ENCODE results near the gene FAN1.
"Not testable (repeated sequence)": the region's sequence is repeated elsewhere in the genome, so short reads cannot be mapped to it uniquely, and the experiment has no call there.

Gene FAN1

DNA sequence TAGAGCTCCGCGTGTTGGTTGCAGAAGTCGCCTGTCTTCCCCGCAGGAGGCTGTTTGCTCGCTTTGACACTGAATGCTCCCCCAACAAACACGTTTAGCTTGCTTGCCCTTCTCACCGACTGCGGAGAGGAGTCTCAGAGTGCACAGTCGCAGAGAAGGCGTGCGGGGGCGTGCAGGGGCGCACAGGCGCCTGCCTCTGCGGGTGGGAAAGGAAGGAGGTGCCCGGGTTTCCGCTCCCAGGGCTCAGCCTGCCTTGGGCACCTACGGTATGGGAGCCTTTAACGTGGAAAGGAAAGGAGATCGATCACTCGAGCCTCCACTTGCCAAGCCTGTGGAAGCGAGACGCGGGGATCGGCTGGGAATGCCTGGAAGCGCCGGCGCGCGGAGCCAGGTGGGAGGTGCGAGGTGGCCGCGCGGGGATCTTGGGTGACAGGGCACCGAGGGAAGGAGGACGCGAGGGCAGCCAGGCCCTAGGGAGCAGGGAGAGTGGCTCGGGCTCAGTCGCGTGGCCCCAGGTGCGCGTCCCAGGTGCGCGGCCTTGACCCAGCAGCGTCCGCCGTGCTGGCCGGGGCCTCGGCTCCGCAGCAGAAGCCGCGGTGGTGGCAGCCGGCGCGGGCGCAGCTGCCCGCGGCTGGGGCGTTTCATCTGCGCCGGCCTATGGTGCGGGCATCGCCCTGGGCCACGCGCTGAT is at the start of gene FAN1:
Gene FAN1 (plus strand): TSS at position 419 of the 691 bp plus-strand sequence. CDS start 749 bp downstream, outside the sequence.
- peak; percentile 82 for DNase-seq (ENCODE audit: low read depth)

- DNase-seq (ENCODE audit: low read depth), result peak; percentile 10
Measured at GRCh38 chr15:30859091-30859874, 44.4 kb upstream of the FAN1 start.

- DNase-seq (ENCODE audit: low read depth), result no peak
Measured at GRCh38 chr15:30865257-30865656, 38.5 kb upstream of the FAN1 start.

- DNase-seq (ENCODE audit: low read depth), result no peak
Measured at GRCh38 chr15:30870681-30871080, 33.0 kb upstream of the FAN1 start.

GRCh38 chr15:30872341-30872748 is 31.4 kb upstream of the FAN1 start:
- DNase-seq (ENCODE audit: low read depth), result no peak

- DNase-seq (ENCODE audit: low read depth), result no peak
Measured at GRCh38 chr15:30877070-30877469, 26.6 kb upstream of the FAN1 start.

- no peak for DNase-seq (ENCODE audit: low read depth)
Measured at GRCh38 chr15:30878515-30878914, 25.2 kb upstream of the FAN1 start.

- DNase-seq (ENCODE audit: low read depth), result no peak
Measured at GRCh38 chr15:30882849-30883433, 20.8 kb upstream of the FAN1 start.

GRCh38 chr15:30883666-30884065 is 20.0 kb upstream of the FAN1 start:
- DNase-seq (ENCODE audit: low read depth), result not testable (repeated sequence)

GRCh38 chr15:30885814-30886213 is 17.9 kb upstream of the FAN1 start:
- DNase-seq (ENCODE audit: low read depth), result peak; percentile 8

- DNase-seq (ENCODE audit: low read depth), result no peak
Measured at GRCh38 chr15:30889196-30889595, 14.5 kb upstream of the FAN1 start.

DNA sequence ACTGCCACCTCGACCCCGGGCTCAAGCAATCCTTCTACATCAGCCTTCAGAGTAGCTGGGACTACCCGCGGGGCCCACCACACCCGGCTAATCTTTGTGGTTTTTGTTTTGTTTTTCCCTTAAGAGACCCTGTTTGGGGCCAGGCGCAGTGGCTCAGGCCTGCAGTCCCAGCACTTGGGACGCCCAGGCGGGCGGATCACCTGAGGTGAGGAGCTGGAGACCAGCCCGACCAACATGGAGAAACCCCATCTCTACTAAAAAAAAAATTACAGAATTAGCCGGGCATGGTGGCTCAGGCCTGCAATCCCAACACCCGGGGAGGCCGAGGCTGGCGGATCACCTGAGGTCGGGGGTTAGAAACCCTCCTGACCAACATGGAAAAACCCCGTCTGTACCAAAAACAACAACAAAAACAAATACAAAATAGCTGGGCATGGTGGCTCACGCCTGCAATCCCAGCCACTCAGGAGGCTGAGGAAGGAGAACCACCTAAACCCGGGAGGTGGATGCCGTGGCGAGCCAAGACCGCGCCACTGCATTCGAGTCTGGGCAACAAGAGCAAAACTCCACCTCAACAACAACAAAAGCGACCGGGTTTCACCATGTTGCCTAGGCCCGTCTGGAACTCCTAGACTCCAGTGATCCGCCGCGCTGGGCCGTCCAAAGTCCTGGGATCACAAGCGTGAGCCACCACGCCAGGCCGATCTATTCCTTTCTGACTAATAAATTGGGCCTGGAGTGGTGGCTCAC is 8.1 kb upstream of the FAN1 start:
- no peak for DNase-seq (ENCODE audit: low read depth)

DNA sequence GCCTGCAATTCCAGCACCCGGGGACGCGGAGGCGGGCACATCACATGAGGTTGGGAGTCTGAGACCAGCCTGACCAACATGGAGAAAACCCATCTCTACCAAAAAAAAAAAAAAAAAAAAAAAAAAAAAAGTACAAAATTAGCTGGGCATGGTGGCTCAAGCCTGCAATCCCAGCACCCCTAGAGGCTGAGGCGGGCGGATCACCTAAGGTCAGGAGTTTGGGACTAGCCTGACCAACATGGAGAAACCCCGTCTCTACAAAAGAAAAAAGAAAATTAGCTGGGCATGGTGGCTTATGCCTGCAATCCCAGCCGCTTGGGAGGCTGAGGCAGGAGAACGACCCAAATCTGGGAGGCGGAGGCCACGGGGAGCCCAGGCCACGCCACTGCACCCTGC is 7.5 kb upstream of the FAN1 start:
- no peak for DNase-seq (ENCODE audit: low read depth)

DNA sequence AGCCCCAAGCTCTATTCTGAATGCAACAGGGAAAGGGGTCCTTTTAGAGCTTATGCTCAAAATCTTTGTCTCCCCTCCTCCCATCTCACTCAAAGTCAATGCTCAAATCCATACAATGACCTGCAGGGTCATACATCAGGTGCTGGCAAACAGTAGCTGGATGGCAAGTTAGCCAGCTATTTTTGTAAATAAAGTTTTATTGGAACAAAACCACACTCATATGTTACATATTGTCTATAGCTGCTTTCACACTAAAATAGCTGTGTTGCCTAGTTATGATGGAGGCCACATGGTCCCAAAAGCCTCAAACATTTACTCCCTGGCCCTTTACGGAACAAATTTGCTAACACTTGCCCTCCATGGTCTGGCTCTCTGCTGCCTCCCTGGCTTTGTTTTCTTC is 1.8 kb upstream of the FAN1 start:
- DNase-seq (ENCODE audit: low read depth), result no peak

DNA sequence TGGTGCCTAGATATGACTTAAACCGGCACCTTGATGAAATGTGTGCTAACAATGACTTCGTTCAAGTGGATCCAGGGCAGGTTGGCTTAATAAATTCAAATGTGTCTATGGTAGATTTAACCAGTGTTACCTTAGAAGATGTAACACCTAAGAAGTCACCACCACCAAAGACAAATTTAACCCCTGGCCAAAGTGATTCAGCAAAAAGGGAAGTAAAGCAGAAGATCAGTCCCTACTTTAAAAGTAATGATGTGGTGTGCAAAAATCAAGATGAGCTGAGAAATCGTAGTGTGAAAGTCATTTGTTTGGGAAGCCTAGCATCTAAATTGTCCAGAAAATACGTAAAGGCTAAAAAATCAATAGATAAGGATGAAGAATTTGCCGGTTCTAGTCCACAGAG is 1.1 kb downstream of the FAN1 start:
- DNase-seq (ENCODE audit: low read depth), result no peak

DNA sequence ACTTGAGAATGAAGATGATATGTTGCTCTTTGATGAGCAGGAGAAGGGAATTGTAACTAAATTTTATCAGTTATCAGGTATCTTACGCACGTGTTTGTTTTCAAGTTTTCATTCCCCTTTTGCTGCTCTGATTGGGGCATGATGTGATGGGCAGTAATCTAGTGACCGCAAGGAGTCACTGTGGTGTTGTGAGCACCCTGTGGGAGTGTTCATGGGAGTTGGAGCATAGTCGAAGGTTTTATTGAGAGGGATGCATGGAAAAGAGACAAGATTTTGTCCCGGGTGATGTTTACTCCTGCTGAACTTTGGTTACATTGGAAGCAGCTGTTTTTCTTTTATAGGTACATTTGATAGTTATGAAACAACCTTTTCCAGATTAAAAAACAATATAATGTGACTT is 2.1 kb downstream of the FAN1 start:
- DNase-seq (ENCODE audit: low read depth), result no peak

GRCh38 chr15:30906366-30906765 is 2.7 kb downstream of the FAN1 start:
- DNase-seq (ENCODE audit: low read depth), result no peak

- no peak for DNase-seq (ENCODE audit: low read depth)
Measured at GRCh38 chr15:30913761-30914160, 10.0 kb downstream of the FAN1 start.

DNA sequence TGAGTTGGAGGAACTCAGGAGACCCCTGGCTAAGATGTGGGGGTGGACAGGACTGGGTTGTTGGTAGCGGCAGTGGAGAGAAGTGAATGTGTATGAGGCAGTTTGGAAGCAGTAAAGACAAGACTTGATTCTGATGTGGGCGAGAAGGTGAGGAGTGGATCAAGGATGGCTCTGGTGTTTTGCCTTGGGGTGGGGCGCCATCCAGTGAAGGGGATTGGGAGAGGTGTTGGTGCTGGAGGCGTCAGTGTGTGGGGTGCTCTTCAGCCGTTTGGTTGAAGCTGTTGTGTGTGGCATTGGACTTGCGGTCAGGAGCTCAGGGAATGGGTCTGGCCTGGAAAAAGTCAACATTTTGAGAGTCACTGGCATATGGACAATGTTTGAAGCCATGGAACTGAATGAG is 13.3 kb downstream of the FAN1 start:
- no peak for DNase-seq (ENCODE audit: low read depth)

- no peak for DNase-seq (ENCODE audit: low read depth)
Measured at GRCh38 chr15:30917675-30918074, 14.0 kb downstream of the FAN1 start.

- no peak for DNase-seq (ENCODE audit: low read depth)
Measured at GRCh38 chr15:30918366-30918765, 14.7 kb downstream of the FAN1 start.

DNA sequence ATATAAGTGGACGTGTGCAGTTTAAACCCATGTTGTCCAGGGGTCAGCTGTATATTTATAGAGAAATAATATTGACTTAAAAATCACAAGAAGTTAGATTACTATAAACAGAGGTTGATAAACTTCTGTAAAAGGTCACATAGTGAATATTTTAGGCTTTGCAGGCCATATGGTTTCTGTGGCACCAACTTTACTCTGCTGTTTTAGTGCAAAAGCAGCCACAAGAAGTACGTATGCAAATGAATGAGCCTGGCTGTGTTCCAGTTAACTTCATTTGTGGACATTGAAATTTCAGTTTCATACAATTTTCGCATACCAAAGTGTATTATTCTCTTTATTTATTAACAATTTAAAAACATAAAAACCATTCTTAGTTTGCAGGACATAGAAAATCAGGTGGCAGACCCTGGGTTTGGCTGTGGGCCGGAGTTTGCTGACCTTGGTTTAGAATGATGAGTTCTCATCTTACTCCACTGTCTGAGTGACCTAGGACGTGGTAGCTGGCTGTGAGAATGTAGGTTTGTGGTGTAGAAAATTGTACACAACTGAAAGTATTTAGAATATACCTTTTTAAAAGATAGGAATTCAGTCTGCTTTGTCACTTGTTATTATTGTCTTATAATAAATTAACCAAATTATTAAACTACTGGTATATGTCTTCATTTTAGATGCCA is 16.3 kb downstream of the FAN1 start:
- no peak for DNase-seq (ENCODE audit: low read depth)

Data from fibroblast of gingiva (primary cell).